ENCODE data around the gene SRGAP3. TPM values are rescaled to one million over a fixed set of nuclear protein-coding genes. Genes with fewer than 3 reads are reported as not detected.

The SRGAP3 gene
- total RNA-seq, 1 experiment from 2014 or later: 17.9 TPM

GRCh38 chr3:9147215-9147895 is 102.1 kb downstream of the SRGAP3 start:
- no peak overlapping the region for H3K27ac Mint-ChIP-seq
- ChIA-PET CTCF (no interaction called here), POLR2A (no interaction called here)
- peaks cover 11% of the 10 kb centered on the region for H3K27me3 Mint-ChIP-seq (ENCODE audit: low read depth)
- TF ChIP-seq ELF4 (CRISPR knock-in tag; IDR thresholded peaks at IDR 0.05; ENCODE audit: low read depth): no peak
- no peak for TF ChIP-seq TP53 (CRISPR knock-in tag; IDR thresholded peaks at IDR 0.05)
- no peak for TF ChIP-seq MXD4 (CRISPR knock-in tag; IDR thresholded peaks at IDR 0.05; ENCODE audit: borderline replicate concordance)
- no peak for TF ChIP-seq ZNF423 (CRISPR knock-in tag; IDR thresholded peaks at IDR 0.05)
- no peak for TF ChIP-seq CREB1 (CRISPR knock-in tag; IDR thresholded peaks at IDR 0.05)
- no peak for TF ChIP-seq SOX15 (CRISPR knock-in tag; IDR thresholded peaks at IDR 0.05)
- no peak for TF ChIP-seq ZNF263 (CRISPR knock-in tag; IDR thresholded peaks at IDR 0.05; ENCODE audit: low read depth)
- no peak for TF ChIP-seq ZNF396 (CRISPR knock-in tag; IDR thresholded peaks at IDR 0.05; ENCODE audit: borderline replicate concordance)
- no peak for TF ChIP-seq JAZF1 (CRISPR knock-in tag; IDR thresholded peaks at IDR 0.05)
- no peak for TF ChIP-seq EMX1 (CRISPR knock-in tag; IDR thresholded peaks at IDR 0.05)
- TF ChIP-seq RELA (CRISPR knock-in tag; IDR thresholded peaks at IDR 0.05; ENCODE audit: borderline replicate concordance): no peak
- no peak for TF ChIP-seq KAT7 (CRISPR knock-in tag; IDR thresholded peaks at IDR 0.05; ENCODE audit: borderline replicate concordance)
- no peak for TF ChIP-seq FOXP1 (CRISPR knock-in tag; IDR thresholded peaks at IDR 0.05; ENCODE audit: borderline replicate concordance)
- peaks cover 1% of the 10 kb centered on the region; the same call in 1 of the 2 replicates for H3K4me1 Mint-ChIP-seq
- peaks cover 30% of the 10 kb centered on the region for H3K36me3 Mint-ChIP-seq
- no peak for DNase-seq (ENCODE audit: low spot score)
- H3K4me3 Mint-ChIP-seq: no peak overlapping the region
- ATAC-seq: no peak; the same call in 1 of the 2 replicates
- peaks cover 48% of the 10 kb centered on the region for H3K9me3 Mint-ChIP-seq

DNA sequence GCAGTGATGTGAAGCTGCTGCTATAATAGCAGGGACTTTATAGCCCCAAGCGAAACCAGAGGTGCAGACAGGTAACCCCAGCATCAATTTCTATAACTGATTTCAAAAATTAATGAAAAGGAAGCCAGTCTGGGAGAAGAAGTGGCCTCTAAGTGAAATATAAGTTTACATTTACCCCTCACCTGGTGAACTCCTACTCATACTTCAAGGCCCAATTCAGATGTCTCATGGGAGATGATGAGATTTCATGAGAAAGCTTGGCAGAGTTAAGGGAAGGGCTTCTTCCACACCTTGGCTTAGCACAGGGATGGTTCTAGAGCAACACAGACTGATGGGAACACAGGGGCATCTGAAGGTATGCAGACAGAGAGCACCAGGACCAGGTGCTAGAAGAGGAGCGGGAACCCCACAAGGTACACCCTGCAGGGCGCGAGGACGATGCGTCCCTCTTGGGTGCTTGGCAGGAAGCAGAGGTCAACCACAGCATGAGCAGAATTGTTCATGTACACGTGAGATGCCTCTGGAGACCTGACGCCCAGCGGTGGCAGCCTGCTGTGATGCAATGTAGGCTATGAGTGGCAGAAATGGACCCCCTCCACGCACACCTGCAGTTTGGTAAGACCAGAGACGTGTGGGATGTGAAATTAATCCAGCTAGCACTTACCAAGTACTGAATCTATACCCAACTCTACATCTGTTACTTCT is 102.9 kb downstream of the SRGAP3 start:
- no peak overlapping the region for H3K4me3 Mint-ChIP-seq
- POLR2A ChIA-PET: no interaction called here
- CTCF ChIA-PET: no interaction called here
- no peak overlapping the region for H3K27ac Mint-ChIP-seq
- no peak for DNase-seq (ENCODE audit: low spot score)
- no peak for TF ChIP-seq ATF2 (CRISPR knock-in tag; IDR thresholded peaks at IDR 0.05; ENCODE audit: borderline replicate concordance, low read depth)
- TF ChIP-seq, protein P1, sequence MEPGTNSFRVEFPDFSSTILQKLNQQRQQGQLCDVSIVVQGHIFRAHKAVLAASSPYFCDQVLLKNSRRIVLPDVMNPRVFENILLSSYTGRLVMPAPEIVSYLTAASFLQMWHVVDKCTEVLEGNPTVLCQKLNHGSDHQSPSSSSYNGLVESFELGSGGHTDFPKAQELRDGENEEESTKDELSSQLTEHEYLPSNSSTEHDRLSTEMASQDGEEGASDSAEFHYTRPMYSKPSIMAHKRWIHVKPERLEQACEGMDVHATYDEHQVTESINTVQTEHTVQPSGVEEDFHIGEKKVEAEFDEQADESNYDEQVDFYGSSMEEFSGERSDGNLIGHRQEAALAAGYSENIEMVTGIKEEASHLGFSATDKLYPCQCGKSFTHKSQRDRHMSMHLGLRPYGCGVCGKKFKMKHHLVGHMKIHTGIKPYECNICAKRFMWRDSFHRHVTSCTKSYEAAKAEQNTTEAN (CRISPR knock-in tag; IDR thresholded peaks at IDR 0.05): no peak
- H3K36me3 Mint-ChIP-seq: peaks cover 24% of the 10 kb centered on the region
- H3K27me3 Mint-ChIP-seq (ENCODE audit: low read depth): peaks cover 11% of the 10 kb centered on the region
- peaks cover 39% of the 10 kb centered on the region for H3K9me3 Mint-ChIP-seq
- H3K4me1 Mint-ChIP-seq: peaks cover 3% of the 10 kb centered on the region; the same call in 1 of the 2 replicates
- ATAC-seq: no peak

DNA sequence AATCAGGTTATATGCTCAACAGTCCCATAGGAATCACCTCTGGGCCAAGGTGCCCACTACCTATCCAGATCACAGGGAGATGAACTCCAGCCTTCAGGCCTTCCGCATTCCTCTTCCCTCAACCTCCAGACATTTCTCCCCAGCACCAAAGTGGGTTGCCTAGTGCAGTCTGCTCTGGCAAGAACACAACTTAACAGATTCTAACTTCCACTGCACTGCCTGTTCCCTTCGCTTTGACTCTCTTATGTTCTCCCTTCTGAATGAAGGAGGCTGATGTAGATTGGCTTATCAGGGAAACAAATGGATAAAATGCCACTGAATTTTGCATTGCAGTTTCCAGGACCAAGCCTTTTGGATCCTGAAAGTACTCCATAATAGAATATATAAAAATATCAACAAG is 106.3 kb downstream of the SRGAP3 start:
- no peak overlapping the region for H3K4me3 Mint-ChIP-seq
- CTCF ChIA-PET: no interaction called here
- POLR2A ChIA-PET: no interaction called here
- TF ChIP-seq SOX15 (CRISPR knock-in tag; IDR thresholded peaks at IDR 0.05): no peak
- TF ChIP-seq, protein P2, sequence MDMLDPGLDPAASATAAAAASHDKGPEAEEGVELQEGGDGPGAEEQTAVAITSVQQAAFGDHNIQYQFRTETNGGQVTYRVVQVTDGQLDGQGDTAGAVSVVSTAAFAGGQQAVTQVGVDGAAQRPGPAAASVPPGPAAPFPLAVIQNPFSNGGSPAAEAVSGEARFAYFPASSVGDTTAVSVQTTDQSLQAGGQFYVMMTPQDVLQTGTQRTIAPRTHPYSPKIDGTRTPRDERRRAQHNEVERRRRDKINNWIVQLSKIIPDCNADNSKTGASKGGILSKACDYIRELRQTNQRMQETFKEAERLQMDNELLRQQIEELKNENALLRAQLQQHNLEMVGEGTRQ (CRISPR knock-in tag; IDR thresholded peaks at IDR 0.05): no peak
- no peak for TF ChIP-seq ZNF532 (CRISPR knock-in tag; IDR thresholded peaks at IDR 0.05; ENCODE audit: borderline replicate concordance)
- TF ChIP-seq, protein P3, sequence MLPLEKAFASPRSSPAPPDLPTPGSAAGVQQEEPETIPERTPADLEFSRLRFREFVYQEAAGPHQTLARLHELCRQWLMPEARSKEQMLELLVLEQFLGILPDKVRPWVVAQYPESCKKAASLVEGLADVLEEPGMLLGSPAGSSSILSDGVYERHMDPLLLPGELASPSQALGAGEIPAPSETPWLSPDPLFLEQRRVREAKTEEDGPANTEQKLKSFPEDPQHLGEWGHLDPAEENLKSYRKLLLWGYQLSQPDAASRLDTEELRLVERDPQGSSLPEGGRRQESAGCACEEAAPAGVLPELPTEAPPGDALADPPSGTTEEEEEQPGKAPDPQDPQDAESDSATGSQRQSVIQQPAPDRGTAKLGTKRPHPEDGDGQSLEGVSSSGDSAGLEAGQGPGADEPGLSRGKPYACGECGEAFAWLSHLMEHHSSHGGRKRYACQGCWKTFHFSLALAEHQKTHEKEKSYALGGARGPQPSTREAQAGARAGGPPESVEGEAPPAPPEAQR (CRISPR knock-in tag; IDR thresholded peaks at IDR 0.05): no peak
- no peak for TF ChIP-seq IRF1 (CRISPR knock-in tag; IDR thresholded peaks at IDR 0.05)
- TF ChIP-seq IRF2 (CRISPR knock-in tag; IDR thresholded peaks at IDR 0.05; ENCODE audit: borderline replicate concordance, low read depth): no peak
- no peak for TF ChIP-seq MAX (CRISPR knock-in tag; IDR thresholded peaks at IDR 0.05)

More for the DNA sequence above, 106.3 kb downstream of the SRGAP3 start:
- Mint-ChIP-seq H3K27me3 (ENCODE audit: low read depth) (no peaks in the 10 kb centered on the region; the same call in 1 of the 2 replicates), H3K36me3 (peaks cover 12% of the 10 kb centered on the region), H3K9me3 (peaks cover 28% of the 10 kb centered on the region), H3K27ac (no peak overlapping the region), H3K4me1 (peaks cover 3% of the 10 kb centered on the region; the same call in 1 of the 2 replicates)
- ATAC-seq (no peak), DNase-seq (ENCODE audit: low spot score) (no peak)

All from WTC11 (cell line).